HG03575 (cell line): ENCODE measurements around the gene UBE2S.
"Not testable (repeated sequence)": the region's sequence is repeated elsewhere in the genome, so short reads cannot be mapped to it uniquely, and the experiment has no call there.

Source experiments
- ATAC-seq: cut with Tn5 transposase; IDR thresholded peaks from one replicate; pipeline ENCODE4 v1.9.1; 2021; ENCODE audit not compliant: unreplicated experiment, insufficient number of reproducible peaks, low FRiP score; ENCODE audit errors: extremely low read depth

UBE2S gene

GRCh38 chr19:55407550-55407799, at the start of gene UBE2S:
Gene UBE2S, minus strand, starts transcription at chr19:55407788. Its CDS starts 199 bp downstream, at chr19:55407589.
- ATAC-seq: not testable (repeated sequence)

DNA sequence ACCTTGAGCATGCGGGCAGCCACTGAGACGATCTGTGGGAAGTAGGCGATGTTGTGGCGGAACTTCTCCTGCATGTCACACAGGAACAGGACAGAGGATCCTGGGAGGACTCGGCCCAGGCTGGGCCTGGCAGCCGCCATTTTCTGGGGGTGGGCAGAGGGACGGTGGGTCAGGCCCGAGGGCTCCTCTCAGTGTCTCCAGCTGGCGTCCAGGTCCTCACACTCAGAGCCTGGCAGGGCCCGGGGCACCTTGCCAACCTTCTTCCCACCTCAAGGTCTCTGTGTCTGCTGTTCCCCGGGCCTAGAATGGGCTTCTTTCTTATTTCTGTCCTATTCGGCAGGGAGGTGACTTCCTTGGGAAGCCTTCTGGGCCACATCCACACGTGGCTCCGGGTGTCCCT, 48.8 kb upstream of the UBE2S start:
- ATAC-seq: no peak

GRCh38 chr19:55455576-55456235, 48.1 kb upstream of the UBE2S start:
- ATAC-seq: no peak

GRCh38 chr19:55454787-55455243, 47.2 kb upstream of the UBE2S start:
- no peak for ATAC-seq

- no peak for ATAC-seq
These were observed 46.1 kb upstream of the UBE2S start for GRCh38 chr19:55453511-55454260.

- ATAC-seq: no peak
These were observed 45.3 kb upstream of the UBE2S start for GRCh38 chr19:55452749-55453346.

GRCh38 chr19:55451965-55452748, 44.6 kb upstream of the UBE2S start:
- no peak for ATAC-seq

DNA sequence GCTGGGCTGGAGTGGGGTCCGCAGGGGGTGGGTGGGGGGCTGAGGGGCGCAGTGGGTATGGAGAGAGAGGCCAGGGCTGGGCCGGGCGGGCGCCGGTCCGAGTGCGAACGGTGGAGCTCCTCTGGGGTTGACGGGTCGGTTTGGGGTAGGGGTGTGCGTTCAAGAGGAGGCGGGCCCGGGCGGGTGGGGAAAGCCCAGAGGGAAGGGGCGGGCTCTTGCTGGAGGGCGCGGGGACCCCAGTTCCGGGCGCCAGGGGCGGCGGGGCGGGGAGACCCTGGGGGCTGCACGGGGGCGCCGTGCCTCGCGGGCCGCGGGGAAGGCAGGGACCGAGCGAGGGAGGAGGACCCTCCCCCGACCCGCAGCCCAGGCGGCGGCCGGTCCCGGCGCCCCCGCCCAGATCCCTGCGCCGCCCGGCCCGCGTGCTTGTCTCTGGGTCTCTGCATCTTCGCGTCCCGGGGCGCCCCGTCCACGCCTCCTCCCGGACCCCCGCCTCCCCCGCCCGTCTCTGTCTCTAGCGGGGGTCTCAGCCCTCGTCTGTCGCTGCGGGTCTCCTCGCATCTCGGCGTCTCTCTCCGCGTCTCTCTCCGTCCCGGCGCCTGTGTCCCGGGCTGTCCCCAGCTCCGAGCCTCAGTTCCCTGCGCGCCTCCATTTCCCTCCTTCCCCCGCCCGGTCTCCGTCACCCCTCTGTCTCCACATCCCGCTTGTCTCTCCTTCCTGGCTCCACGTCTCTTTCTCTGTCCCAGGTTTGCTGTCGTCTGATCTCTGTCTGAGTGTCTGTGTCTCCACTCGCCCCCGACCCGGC, 43.8 kb upstream of the UBE2S start:
- no peak for ATAC-seq

DNA sequence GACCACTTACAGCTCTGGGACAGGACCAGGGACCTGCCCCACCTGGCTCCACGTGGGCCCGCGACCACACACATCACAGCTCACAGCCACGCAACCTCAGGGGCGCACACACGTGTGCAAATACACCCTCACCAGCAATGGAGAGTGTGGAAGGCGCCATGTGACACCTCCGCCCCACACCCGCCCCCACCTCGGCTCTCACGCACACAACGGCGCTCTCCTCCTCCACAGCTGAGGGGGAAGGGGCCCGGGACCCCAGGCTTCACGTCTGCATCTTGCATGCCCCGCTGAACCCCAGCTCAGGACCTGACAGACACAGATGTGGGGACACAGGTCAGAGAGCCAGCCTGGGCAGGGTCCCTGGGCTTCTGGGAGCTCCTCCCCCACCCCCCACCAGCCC, 41.9 kb upstream of the UBE2S start:
- ATAC-seq: no peak

- not testable (repeated sequence) for ATAC-seq
These were observed 40.5 kb upstream of the UBE2S start for GRCh38 chr19:55448175-55448490.

DNA sequence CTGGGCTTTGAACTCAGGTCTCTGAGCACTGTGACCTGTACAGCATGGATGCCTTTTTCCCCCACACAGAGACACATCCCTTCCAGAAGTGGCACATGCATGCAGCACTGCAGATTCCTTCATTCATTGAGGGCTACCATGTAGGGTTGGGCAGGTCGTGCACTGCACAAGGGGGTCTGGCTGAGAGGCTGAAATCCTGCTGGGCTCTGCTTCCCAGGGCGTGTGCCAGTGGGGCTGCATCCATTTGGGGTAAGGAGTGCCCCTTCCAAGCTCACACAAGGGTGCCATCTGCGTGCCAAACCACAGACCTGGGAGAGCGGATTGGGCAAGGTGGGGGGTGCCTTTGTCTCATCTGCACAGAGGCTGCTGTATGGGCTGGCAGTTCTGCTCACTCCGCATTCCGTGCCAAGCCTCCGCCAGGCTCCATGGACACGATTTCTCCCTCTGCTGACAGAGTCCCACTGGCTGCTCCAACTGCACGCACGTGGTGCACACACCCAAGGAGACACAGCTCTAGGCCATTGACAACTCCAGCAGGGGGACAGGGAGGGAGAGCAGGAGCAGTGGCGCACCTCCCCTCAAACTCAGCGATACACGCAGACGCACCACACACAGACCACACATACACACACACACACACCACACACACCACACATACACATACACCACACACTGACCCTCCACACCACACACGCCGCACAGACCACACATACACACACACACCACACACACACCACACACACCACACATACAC, 40.0 kb upstream of the UBE2S start:
- no peak for ATAC-seq

- no peak for ATAC-seq
These were observed 38.5 kb upstream of the UBE2S start for GRCh38 chr19:55446060-55446459.

DNA sequence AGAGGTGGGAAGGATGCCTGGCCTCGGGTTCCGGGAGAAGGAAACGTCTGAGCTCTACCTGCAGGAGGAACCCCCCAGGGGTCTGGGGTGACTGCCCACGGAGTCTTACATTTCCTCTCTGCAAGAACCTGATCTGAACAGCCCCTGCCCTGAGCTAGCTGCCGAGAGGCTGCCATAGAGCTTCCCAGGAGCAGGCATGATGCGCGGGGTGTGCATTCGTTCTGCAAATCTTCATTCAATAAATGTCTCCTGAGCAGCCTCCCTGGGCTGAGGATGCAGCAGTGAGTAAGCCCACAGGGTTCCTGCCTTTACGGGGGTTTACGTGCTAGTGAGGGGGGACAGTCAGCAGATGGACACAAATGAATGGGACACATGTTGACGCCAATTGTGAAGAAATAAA, 37.1 kb upstream of the UBE2S start:
- no peak for ATAC-seq

DNA sequence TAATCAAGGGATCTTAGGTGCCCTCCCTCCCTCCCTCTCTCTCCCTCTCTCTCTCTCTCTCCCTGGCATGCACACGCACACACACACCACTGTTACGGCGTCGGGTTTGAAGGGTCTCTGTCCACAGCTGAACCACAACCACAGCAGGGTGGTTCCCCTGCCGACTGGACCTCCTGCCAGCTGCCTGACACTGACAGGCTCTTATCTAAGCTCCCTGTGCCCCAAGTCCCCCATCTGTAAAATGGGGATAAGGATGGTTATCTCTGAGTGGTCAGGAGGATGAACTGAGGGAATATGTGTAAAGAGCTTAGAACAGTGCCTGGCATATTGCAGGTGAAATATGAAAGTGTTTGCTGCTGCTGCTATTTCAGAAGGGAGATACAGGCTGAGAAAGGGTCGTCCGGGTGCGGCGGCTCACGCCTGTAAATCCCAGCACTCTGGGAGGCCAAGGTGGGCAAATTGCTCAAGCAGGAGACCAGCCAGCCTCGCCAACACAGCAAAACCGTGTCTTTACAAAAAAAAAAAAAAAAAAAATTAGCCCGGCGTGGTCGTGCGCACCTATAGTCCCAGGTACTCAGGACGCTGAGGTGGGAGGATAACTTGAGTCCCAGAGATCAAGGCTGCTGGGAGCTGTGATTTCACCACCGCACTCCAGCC, 36.4 kb upstream of the UBE2S start:
- no peak for ATAC-seq

- ATAC-seq: no peak
These were observed 35.6 kb upstream of the UBE2S start, which contains the start of gene SHISA7 for GRCh38 chr19:55443045-55443823. Gene SHISA7, minus strand, starts transcription at chr19:55443300. Its CDS starts 437 bp downstream, at chr19:55442863.

DNA sequence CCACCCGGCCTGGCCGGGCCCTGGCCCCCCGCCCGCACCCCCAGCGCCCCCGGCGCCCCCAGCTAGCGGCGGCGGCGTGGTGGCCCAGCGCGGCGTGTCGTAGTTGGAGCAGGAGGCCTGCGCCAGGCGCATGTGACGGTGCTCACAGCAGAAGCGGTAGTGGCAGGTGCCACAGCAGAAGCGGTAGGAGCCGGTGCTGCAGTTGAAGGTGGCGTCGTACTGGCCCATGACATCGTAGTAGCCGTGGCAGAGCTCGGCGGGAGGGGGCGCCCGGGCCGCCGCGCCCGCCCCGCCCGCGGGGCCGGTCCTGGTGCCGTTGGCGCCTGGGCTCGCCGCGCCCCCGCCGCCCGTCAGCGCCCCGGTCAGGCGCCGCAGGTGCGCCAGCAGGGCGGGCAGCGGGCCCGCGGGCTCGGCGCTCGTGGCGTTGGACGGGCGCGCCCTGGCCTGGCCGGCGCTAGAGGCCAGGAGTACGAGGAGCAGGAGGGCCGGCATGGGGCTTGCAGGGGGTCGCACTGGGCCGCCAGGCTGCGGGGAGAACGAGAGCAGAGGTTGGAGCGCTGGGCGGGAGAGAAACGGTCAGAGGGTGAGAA, 34.9 kb upstream of the UBE2S start:
- ATAC-seq: no peak
